Stimulated activated CD8-positive, alpha-beta memory T cell treated with anti-CD3 and anti-CD28 coated beads, Interleukin-15, amount 100 ng/mL, for 24 hours (primary cell): ENCODE data around the gene DNAJB11.
"Not testable (repeated sequence)": the region's sequence is repeated elsewhere in the genome, so short reads cannot be mapped to it uniquely, and the experiment has no call there.

Experiments used
- DNase-seq: peaks from one replicate; pipeline ENCODE4 v3.0.0-alpha.2; 2020; ENCODE audit warnings: low read depth

DNAJB11 gene

DNA sequence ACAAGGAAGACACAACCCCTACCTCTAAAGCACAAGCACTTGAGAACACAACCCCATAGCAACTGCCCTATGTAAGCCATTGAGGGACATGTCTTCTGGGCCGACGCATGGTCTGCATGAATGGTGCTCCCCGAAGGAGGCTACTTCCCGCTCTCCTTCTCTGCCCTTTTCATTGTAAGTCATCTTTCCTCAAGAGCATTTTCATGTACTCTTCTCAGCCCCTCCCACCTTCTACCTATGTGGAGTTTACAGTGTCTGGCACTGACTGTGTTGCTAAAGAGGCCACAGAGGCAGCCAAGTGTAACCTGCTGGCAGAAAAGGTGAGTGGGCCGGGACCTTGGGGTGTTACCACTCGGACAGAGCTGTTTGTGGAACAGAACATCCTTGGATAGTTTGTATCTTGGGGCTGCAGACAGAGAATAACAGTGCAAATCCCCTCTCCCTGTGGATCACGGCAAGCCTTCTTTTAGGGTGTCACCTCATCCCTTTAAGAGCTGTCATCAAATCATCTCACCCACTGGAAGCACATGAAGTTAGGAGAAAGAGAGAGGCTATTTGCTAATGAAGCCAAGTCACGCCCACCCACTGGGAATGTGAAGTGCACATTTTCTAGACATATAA is 47.9 kb downstream of the DNAJB11 start:
- DNase-seq = no peak

DNA sequence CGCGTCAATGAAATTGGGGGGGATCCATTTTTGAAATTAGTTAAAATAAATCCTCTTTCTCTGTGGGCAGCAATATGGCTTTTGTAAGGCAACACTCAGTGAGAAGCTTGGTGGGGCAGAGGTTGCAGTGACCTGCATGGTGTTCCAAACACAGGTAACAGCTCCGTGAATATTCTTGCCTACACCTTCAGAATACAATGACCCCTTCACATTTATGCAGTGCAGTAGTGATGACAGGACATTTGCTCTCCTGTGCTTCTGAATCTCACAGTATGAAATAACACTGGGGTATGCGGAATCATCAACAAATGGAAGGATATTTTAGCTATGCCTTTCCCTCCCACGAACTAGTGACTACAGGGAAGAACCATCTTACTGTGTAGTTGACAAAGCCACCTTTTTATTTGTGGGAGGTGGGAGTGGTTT is 49.3 kb downstream of the DNAJB11 start:
- no peak for DNase-seq

DNA sequence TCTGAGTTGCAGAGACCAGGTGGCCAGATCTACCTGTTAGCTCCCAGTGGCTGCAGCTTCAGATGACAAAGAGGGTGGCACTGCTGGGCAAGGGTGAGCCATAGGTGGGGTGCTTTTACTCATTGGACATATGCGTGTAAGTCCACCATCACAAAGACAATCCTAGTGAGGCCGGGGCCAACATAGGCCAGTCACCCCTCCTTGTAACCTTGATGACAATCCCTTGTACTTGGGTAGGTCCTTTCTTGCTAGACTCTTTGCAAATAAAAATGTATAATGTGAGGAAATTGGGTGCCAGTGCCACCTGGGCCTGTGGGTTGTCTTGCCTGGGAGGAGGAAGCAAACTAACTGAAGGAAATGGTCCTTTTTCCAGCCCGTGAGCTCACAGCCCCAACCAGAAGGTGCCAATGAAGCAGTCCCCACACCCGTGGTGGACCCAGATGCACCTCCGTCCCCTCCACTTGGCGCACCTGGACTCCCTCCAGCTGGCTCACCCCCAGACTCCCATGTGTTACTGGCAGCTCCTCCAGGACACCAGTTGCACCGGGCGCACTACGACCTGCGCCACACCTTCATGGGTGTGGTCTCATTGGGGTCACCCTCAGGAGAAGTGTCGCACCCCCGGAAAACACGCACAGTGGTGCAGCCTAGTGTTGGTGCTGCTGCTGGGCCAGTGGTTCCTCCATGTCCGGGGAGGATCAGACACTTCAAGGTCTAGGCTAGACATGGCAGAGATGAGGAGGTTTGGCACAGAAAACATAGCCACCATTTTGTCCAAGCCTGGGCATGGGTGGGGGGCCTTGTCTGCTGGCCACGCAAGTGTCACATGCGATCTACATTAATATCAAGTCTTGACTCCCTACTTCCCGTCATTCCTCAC is 49.9 kb downstream of the DNAJB11 start:
- DNase-seq = no peak

DNA sequence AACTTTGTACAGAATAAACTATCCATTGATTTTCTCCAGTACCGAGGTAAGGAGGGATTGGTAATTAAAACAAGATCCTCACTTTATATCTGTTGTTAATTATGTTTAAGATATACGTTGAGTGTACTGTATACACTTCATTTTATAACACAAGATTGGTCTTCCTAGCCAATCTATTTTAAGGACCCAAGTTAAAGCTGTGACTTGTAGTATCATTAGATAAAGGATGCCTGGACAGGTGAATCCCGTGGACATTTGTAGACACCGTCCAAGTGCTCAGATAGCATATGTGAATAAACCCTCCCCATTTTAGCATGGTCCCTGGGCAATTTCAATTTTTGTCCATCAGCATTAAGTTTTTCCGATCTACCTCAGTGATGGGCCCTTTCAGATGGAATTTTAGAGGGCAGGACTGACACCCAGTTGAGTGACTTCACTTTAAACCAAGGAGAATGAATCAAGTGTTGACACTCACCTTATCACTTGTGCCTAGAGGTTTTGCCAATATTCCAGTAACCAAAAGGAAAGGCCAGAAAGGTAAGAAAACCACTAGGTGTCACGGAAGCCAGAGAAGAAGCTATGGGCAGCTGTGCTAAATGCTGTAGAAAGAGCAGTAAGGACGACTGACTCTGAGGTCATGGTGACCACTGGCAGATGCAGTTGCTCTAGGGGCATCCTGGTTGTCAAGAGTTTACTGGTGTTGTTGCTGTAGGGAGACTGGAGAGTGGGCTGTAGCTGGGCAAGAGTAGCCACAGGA is 51.6 kb downstream of the DNAJB11 start:
- no peak for DNase-seq

- DNase-seq = no peak
These were observed 52.3 kb downstream of the DNAJB11 start for GRCh38 chr3:186622651-186623310.

GRCh38 chr3:186624598-186624997 is 54.1 kb downstream of the DNAJB11 start:
- no peak for DNase-seq

- DNase-seq = no peak
These were observed 55.1 kb downstream of the DNAJB11 start for GRCh38 chr3:186625600-186626042.

GRCh38 chr3:186626254-186626847 is 55.8 kb downstream of the DNAJB11 start:
- DNase-seq = no peak

- no peak for DNase-seq
These were observed 57.4 kb downstream of the DNAJB11 start for GRCh38 chr3:186627852-186628414.

- no peak for DNase-seq
These were observed 58.2 kb downstream of the DNAJB11 start for GRCh38 chr3:186628756-186629155.

GRCh38 chr3:186630950-186631641 is 60.6 kb downstream of the DNAJB11 start:
- no peak for DNase-seq

GRCh38 chr3:186633481-186633880 is 63.0 kb downstream of the DNAJB11 start:
- DNase-seq = no peak

GRCh38 chr3:186634207-186634606 is 63.7 kb downstream of the DNAJB11 start:
- not testable (repeated sequence) for DNase-seq
